SK-N-MC (cell line): ENCODE data around the gene CNTFR.

ENCODE experiments used
- EZH2 ChIP-seq: fragments of 200-600 bp; sonication (generic); IDR thresholded peaks from one replicate; pipeline ENCODE4 v1.6.1; 2017; ENCODE audit warnings: antibody characterized with exemption
- POLR2AphosphoS5 ChIP-seq: IDR thresholded peaks from 2 replicates; pipeline ENCODE4 v1.6.1; 2012; ENCODE audit warnings: mild to moderate bottlenecking, low read depth, low read length, borderline replicate concordance

DNA sequence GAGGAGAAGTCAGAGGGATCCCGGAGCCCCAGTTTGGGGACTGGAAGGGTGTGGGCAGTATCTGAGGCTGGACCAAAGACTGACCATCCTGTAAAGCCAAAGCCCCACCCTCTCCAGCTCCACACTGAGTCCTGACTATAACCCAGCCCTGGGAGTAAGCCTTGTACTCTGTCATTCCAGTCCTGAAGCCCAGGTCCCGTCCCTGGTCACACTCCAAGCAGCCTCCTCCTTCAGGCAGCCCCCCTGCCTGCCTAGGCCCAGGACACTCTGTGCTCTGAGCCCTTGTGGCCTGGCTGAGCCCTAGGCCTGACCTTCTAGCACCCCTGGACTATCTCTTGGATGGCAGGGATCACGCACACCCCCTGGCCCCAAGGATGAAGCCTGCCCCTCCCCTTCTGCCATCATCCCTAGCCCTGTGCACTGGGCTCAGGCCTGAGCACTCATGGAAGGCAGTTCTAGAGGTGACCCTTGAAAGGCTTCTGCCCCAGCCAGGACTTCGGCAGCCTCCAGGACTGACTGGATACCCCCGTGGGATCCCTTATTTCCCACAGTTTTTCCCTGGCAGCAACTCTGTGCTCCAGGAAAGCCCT, 38.7 kb downstream of the CNTFR start:
- no peak for TF ChIP-seq POLR2AphosphoS5
- no peak for TF ChIP-seq EZH2
